ENCODE data around the gene ARMC9. TPM values are rescaled to one million over a fixed set of nuclear protein-coding genes. Genes with fewer than 3 reads are reported as not detected.
A peak's percentile ranks its signal among the peaks of the same experiment; 100 is the strongest.

ARMC9 gene
- total RNA-seq, 1 donor from 2014 or later, result 40.8 TPM

DNA sequence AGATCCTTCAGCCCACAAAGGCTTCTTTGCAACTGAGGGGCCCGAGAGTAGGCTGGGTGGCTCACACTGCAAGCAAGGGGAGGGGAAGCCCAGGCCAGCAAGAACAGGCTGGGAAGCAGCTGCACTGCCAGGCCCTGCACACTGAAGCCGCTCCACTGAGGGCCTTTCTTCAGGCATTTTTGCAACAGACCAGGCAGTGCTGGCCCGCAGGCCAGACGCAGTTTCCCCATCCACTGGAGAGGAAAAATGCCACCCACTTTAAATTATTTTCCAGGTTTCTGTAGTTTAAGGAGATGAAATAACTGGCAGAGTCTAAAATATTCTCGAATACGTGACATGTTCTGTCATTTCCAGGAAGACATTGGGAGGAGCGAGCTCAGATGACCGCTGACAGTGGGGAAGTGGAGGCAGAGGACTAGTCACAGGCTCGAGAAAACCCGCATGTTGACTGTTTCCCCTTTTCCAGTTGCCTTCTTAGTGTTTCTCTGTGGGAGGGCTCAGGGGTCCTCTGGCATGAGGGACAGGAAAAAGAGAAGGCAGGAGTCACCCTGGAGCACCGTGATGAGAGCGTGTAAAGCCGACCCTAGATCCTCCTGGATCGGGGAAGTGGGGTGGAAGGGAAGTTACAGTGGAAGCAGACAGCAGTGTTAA, 143.8 kb downstream of the ARMC9 start:
- peaks cover 48% of the 10 kb centered on the region for H3K4me1 Mint-ChIP-seq (ENCODE audit: low read depth)
- H3K27ac Mint-ChIP-seq, result peak overlapping the region; percentile 66
- no peak overlapping the region for H3K4me3 Mint-ChIP-seq (ENCODE audit: low read depth)
- TF ChIP-seq, protein P1, sequence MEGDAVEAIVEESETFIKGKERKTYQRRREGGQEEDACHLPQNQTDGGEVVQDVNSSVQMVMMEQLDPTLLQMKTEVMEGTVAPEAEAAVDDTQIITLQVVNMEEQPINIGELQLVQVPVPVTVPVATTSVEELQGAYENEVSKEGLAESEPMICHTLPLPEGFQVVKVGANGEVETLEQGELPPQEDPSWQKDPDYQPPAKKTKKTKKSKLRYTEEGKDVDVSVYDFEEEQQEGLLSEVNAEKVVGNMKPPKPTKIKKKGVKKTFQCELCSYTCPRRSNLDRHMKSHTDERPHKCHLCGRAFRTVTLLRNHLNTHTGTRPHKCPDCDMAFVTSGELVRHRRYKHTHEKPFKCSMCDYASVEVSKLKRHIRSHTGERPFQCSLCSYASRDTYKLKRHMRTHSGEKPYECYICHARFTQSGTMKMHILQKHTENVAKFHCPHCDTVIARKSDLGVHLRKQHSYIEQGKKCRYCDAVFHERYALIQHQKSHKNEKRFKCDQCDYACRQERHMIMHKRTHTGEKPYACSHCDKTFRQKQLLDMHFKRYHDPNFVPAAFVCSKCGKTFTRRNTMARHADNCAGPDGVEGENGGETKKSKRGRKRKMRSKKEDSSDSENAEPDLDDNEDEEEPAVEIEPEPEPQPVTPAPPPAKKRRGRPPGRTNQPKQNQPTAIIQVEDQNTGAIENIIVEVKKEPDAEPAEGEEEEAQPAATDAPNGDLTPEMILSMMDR (IDR thresholded peaks at IDR 0.05; ENCODE audit: unreplicated experiment), result no peak
- no peaks in the 10 kb centered on the region for H3K9me3 Mint-ChIP-seq (ENCODE audit: low read depth)
- no peak for DNase-seq (ENCODE audit: low spot score, unreplicated experiment)
- H3K27me3 Mint-ChIP-seq, result no peaks in the 10 kb centered on the region
- H3K36me3 Mint-ChIP-seq (ENCODE audit: insufficient read depth), result peaks cover 4% of the 10 kb centered on the region

DNA sequence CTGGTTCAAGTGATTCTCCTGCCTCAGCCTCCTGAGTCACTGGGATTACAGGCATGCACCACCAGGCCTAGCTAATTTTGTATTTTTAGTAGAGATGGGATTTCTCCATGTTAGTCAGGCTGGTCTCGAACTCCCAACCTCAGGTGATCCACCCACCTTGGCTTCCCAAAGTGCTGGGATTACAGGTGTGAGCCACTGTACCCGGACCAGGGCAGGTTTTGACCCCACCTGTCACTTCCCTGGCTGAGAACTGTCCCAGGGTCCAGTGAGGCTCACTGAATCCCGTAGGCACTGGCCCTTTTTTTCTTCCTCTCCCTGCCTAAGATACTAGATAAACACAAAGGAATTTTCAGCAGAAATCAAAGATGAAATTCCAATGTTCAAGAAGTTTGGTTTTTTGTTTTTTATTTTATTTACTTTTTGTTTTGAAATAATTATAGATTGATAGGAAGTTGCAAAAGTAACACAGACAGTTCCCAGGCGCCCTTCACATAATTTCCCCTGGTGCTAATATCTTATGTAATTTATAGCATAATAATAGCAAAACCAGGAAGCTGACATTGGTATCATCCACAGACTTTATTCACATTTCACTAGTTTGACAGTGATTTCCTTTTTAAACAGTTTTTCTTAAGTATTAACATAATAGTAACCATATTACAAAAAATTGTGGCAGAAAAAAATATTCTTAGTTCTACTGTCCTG, 144.7 kb downstream of the ARMC9 start:
- TF ChIP-seq, protein P1 (IDR thresholded peaks at IDR 0.05; ENCODE audit: unreplicated experiment), result no peak
- H3K36me3 Mint-ChIP-seq (ENCODE audit: insufficient read depth), result peaks cover 4% of the 10 kb centered on the region
- DNase-seq (ENCODE audit: low spot score, unreplicated experiment), result no peak
- no peaks in the 10 kb centered on the region for H3K27me3 Mint-ChIP-seq
- H3K4me1 Mint-ChIP-seq (ENCODE audit: low read depth), result peaks cover 55% of the 10 kb centered on the region
- no peaks in the 10 kb centered on the region for H3K9me3 Mint-ChIP-seq (ENCODE audit: low read depth)
- H3K27ac Mint-ChIP-seq, result no peak overlapping the region
- no peak overlapping the region for H3K4me3 Mint-ChIP-seq (ENCODE audit: low read depth)

DNA sequence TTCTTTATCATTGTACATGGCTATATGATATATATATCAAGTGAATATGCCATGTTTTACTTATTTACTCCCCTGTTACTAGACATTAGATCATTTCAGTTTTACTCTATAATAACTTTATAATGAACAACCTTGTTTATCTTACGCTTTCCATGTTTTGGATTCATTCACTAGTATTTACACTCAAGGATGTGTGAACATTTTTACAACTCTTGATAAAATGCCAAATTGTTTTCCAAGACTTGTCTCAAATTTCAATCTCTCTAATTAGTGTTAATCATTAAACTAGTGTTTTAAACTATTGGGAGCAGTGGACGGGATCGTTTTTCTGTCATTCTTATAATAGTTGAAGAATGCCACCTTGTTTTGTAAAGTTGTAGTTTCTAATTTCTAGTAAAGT, 145.6 kb downstream of the ARMC9 start:
- Mint-ChIP-seq H3K4me1 (ENCODE audit: low read depth) (peaks cover 60% of the 10 kb centered on the region), H3K27ac (peak overlapping the region; percentile 39), H3K4me3 (ENCODE audit: low read depth) (no peak overlapping the region), H3K36me3 (ENCODE audit: insufficient read depth) (peaks cover 6% of the 10 kb centered on the region), H3K27me3 (no peaks in the 10 kb centered on the region), H3K9me3 (ENCODE audit: low read depth) (no peaks in the 10 kb centered on the region)
- DNase-seq (ENCODE audit: low spot score, unreplicated experiment), result no peak
- TF ChIP-seq, protein P1 (IDR thresholded peaks at IDR 0.05; ENCODE audit: unreplicated experiment), result no peak

DNA sequence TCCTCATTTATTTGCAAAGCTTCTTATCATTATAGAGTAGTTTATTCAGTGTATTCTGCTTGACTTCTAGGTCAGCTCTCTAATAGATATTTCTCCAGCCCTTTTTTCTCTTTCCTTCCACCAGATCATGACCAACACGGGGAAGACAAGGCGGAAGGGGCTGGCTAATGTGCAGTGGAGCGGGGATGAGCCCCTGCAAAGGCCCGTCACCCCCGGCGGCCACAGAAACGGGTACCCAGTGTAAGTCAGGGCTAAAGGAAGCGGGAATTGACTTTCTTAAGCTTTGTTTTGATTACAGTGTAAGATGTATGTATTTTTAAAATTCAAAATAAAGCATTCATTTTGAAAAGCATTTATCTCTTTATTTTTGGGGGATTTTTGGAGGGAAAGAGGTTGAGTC, 146.4 kb downstream of the ARMC9 start:
- DNase-seq (ENCODE audit: low spot score, unreplicated experiment), result no peak
- Mint-ChIP-seq H3K4me3 (ENCODE audit: low read depth) (no peak overlapping the region), H3K27ac (peak overlapping the region; percentile 88), H3K27me3 (no peaks in the 10 kb centered on the region), H3K4me1 (ENCODE audit: low read depth) (peaks cover 62% of the 10 kb centered on the region), H3K36me3 (ENCODE audit: insufficient read depth) (peaks cover 7% of the 10 kb centered on the region), H3K9me3 (ENCODE audit: low read depth) (no peaks in the 10 kb centered on the region)
- TF ChIP-seq, protein P1 (IDR thresholded peaks at IDR 0.05; ENCODE audit: unreplicated experiment), result no peak

DNA sequence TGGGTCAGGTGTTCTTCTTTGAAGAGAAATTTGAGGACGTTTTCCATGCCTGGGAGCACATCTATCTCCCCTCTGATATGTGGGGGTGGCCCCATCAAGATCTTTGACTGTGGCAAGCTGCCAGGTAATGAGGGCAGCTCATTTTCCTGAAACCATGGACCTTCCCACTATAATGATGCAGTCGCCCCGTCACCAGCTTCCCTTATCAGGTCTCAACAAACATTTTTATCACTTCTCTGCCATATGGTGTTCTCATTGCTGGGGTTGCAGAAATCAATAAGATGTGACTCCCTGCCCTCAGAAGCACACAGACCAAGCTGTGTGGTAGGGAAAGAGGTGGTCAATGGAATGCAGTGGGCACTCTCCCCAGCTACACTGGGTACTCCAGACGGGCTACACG, 148.7 kb downstream of the ARMC9 start:
- TF ChIP-seq, protein P1 (IDR thresholded peaks at IDR 0.05; ENCODE audit: unreplicated experiment), result no peak
- H3K27me3 Mint-ChIP-seq, result no peaks in the 10 kb centered on the region

More for the DNA sequence above, 148.7 kb downstream of the ARMC9 start:
- peak overlapping the region; percentile 22 for H3K4me3 Mint-ChIP-seq (ENCODE audit: low read depth)
- peaks cover 55% of the 10 kb centered on the region for H3K4me1 Mint-ChIP-seq (ENCODE audit: low read depth)
- DNase-seq (ENCODE audit: low spot score, unreplicated experiment), result no peak
- peaks cover 7% of the 10 kb centered on the region for H3K36me3 Mint-ChIP-seq (ENCODE audit: insufficient read depth)
- H3K9me3 Mint-ChIP-seq (ENCODE audit: low read depth), result no peaks in the 10 kb centered on the region
- peak overlapping the region; percentile 86 for H3K27ac Mint-ChIP-seq
